Esophagus squamous epithelium (tissue), 5 donors: Measurements from ENCODE around the gene YBX2. TPM values are rescaled to one million over a fixed set of nuclear protein-coding genes. Genes with fewer than 3 reads are reported as not detected.
A peak's percentile ranks its signal among the peaks of the same experiment; 100 is the strongest.

Experiments
- DNase-seq: peaks from one replicate; lab custom pipeline; 2025; lab: John Stamatoyannopoulos, UW
- H3K27ac ChIP-seq, 4 donors: fragments of 200-600 bp; sonication (generic); one replicate each; pipeline ENCODE4 v1.5.1; 2016 to 2019; ENCODE audit warnings: mild to moderate bottlenecking in 1 of 4
- H3K27me3 ChIP-seq, 4 donors: fragments of 200-600 bp; sonication (generic); 1 replicate in 3 of 4; 2 replicates in 1 of 4; pipeline versions ENCODE4 v1.5.1 to v1.6.0; 2017 to 2021; ENCODE audit warnings: antibody characterized with exemption in 1 of 4
- H3K36me3 ChIP-seq, 3 donors: fragments of 200-600 bp; sonication (generic); one replicate each; pipeline ENCODE4 v1.5.1; 2016 to 2019
- H3K4me1 ChIP-seq, 3 donors: fragments of 200-600 bp; sonication (generic); one replicate each; pipeline ENCODE4 v1.5.1; 2017 to 2019
- H3K4me3 ChIP-seq, 4 donors: fragments of 200-600 bp; sonication (generic); 1 replicate in 3 of 4; 2 replicates in 1 of 4; pipeline ENCODE4 v1.5.1; 2016 to 2019; ENCODE audit warnings: mild to moderate bottlenecking in 2 of 4, moderate library complexity in 1 of 4
- H3K9me3 ChIP-seq, 3 donors: fragments of 200-600 bp; sonication (generic); one replicate each; pipeline ENCODE4 v1.5.1; 2016 to 2019
- CTCF ChIP-seq, 6 experiments: fragments of 450-650 bp in 4 of 6; fragments of 200-600 bp in 2 of 6; sonication (generic) in 2 of 6; IDR thresholded peaks; one replicate each; pipeline ENCODE4 v1.5.1; 2016 to 2019; ENCODE audit warnings: antibody characterized with exemption in 6 of 6, mild to moderate bottlenecking in 4 of 6, moderate library complexity in 4 of 6
- POLR2A ChIP-seq, 4 donors: fragments of 450-650 bp; IDR thresholded peaks; one replicate each; pipeline ENCODE4 v1.6.1; 2017; ENCODE audit warnings: antibody characterized with exemption in 4 of 4, mild to moderate bottlenecking in 4 of 4, moderate library complexity in 3 of 4
- WGBS, 2 donors: methylation state at CpG; one replicate each; pipeline ENCODE4 v1.1.5; 2018; 5-methylcytosine and 5-hydroxymethylcytosine counted together
- intact Hi-C: fragments of 100-400 bp; cut with DNase I; formaldehyde crosslinking; loops from one replicate; pipeline ENCODE4 v1.15.0; 2022
- total RNA-seq, 4 donors: library from RNA; depleted of rRNA; stranded (reverse); fragments of >200 nt; gene quantifications; one replicate each; pipeline ENCODE4 v1.1.0, GENCODE V29; 2016
- donor health status: DM: yes; HTN: yes; CAD: no.

The YBX2 gene
- total RNA-seq, 4 donors from 2014 or later, result 0.44 to 3.8 (median 2.3) TPM

- no peaks in the 10 kb centered on the region for H3K27me3 ChIP-seq
- intact Hi-C loops, result no loop called here
- H3K9me3 ChIP-seq, result no peaks in the 10 kb centered on the region
- WGBS, 2 donors, result 66 to 87% methylated on average over 3 to 4 of the region's 7 CpGs
- peak in 3 of 6 experiments; percentile 14 to 49 (median 30) for TF ChIP-seq CTCF (IDR thresholded peaks at IDR 0.05)
- TF ChIP-seq POLR2A (IDR thresholded peaks at IDR 0.05), result no peak
- peak overlapping the region in 3 of 4 donors; percentile 0 to 99 (median 21) for H3K27ac ChIP-seq
- peaks cover 37 to 78% (median 49%) of the 10 kb centered on the region in 3 donors for H3K4me1 ChIP-seq
- no peak for DNase-seq
- peaks cover 39 to 70% (median 53%) of the 10 kb centered on the region in 3 donors for H3K36me3 ChIP-seq
- no peak overlapping the region for H3K4me3 ChIP-seq
These were observed 18.9 kb upstream of the YBX2 start for GRCh38 chr17:7313088-7313889.

- Histone ChIP-seq H3K36me3 (peaks cover 33 to 63% (median 46%) of the 10 kb centered on the region in 3 donors), H3K4me1 (peaks cover 37 to 78% (median 49%) of the 10 kb centered on the region in 3 donors), H3K4me3 (no peak overlapping the region), H3K27me3 (no peaks in the 10 kb centered on the region), H3K9me3 (no peaks in the 10 kb centered on the region), H3K27ac (peak overlapping the region in 3 of 4 donors; percentile 0 to 99 (median 5))
- no peak for DNase-seq
- TF ChIP-seq CTCF (IDR thresholded peaks at IDR 0.05) (no peak), POLR2A (IDR thresholded peaks at IDR 0.05) (no peak)
- intact Hi-C loops, result no loop called here
- 67 to 69% methylated on average over 2 to 6 of the region's 7 CpGs for WGBS, 2 donors
These were observed 18.1 kb upstream of the YBX2 start for GRCh38 chr17:7312432-7313087.

GRCh38 chr17:7311110-7311705, 16.8 kb upstream of the YBX2 start:
- peak overlapping the region in 3 of 4 donors; percentile 2 to 99 (median 4) for H3K27ac ChIP-seq
- no peaks in the 10 kb centered on the region for H3K9me3 ChIP-seq
- intact Hi-C loops, result no loop called here
- no peak overlapping the region for H3K4me3 ChIP-seq
- 69 to 76% methylated on average over 6 to 7 of the region's 7 CpGs for WGBS, 2 donors
- TF ChIP-seq POLR2A (IDR thresholded peaks at IDR 0.05) (no peak), CTCF (IDR thresholded peaks at IDR 0.05) (no peak)
- peaks cover 36 to 74% (median 51%) of the 10 kb centered on the region in 3 donors for H3K4me1 ChIP-seq
- no peak for DNase-seq
- H3K27me3 ChIP-seq, result no peaks in the 10 kb centered on the region
- H3K36me3 ChIP-seq, result peaks cover 33 to 49% (median 42%) of the 10 kb centered on the region in 3 donors

- DNase-seq, result no peak
- Histone ChIP-seq H3K4me3 (peak overlapping the region in 3 of 4 donors; percentile 85 to 99 (median 99)), H3K27me3 (no peaks in the 10 kb centered on the region), H3K9me3 (no peaks in the 10 kb centered on the region), H3K4me1 (peaks cover 25 to 65% (median 45%) of the 10 kb centered on the region in 3 donors), H3K27ac (peak overlapping the region; percentile 99 to 100 (median 100)), H3K36me3 (peaks cover 33 to 48% (median 42%) of the 10 kb centered on the region in 3 donors)
- intact Hi-C loops, result no loop called here
- WGBS, 2 donors, result 69 to 71% methylated on average over 12 of the region's 12 CpGs
- TF ChIP-seq POLR2A (IDR thresholded peaks at IDR 0.05) (no peak), CTCF (IDR thresholded peaks at IDR 0.05) (no peak)
These were observed 15.2 kb upstream of the YBX2 start for GRCh38 chr17:7309628-7310027.
